Adrenal gland (tissue), 5 donors: ENCODE results near the gene MC2R.

Source experiments
- POLR2A ChIP-seq, 2 donors: fragments of 450-650 bp; IDR thresholded peaks; one replicate each; pipeline ENCODE4 v1.6.1; 2017; ENCODE audit warnings: antibody characterized with exemption in 2 of 2, mild to moderate bottlenecking in 2 of 2, moderate library complexity in 1 of 2
- TF ChIP-seq, protein P1 (sequence below), 6 experiments: fragments of 450-650 bp in 4 of 6; fragments of 200-600 bp in 2 of 6; sonication (generic) in 1 of 6; IDR thresholded peaks; 1 replicate in 5 of 6; 2 replicates in 1 of 6; pipeline versions ENCODE4 v1.5.1 to v1.8.0; 2016 to 2021; ENCODE audit warnings: antibody characterized with exemption in 6 of 6, mild to moderate bottlenecking in 2 of 6, moderate library complexity in 1 of 6
- donor health status: DM: no; HTN: no; CAD: no.

DNA sequence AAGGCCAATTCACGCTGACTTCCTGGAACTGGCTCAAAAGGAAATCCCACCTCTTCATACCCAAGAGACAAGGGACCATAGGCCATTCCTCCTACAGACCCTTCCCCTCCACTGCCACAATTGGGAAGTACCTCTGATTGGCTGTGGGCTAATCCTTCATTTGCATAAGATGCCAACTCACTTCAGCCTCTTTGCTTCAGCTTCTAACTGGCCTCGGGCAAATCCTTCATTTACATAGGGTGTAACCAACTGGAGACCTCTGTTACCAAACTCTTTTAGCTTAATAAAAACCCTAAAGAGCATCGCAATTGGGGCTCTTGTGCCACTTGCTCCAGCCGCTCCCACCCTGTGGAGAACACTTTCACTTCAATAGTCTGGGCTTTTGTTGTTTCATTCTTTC is 38.2 kb downstream of the MC2R start:
- TF ChIP-seq, protein P1, sequence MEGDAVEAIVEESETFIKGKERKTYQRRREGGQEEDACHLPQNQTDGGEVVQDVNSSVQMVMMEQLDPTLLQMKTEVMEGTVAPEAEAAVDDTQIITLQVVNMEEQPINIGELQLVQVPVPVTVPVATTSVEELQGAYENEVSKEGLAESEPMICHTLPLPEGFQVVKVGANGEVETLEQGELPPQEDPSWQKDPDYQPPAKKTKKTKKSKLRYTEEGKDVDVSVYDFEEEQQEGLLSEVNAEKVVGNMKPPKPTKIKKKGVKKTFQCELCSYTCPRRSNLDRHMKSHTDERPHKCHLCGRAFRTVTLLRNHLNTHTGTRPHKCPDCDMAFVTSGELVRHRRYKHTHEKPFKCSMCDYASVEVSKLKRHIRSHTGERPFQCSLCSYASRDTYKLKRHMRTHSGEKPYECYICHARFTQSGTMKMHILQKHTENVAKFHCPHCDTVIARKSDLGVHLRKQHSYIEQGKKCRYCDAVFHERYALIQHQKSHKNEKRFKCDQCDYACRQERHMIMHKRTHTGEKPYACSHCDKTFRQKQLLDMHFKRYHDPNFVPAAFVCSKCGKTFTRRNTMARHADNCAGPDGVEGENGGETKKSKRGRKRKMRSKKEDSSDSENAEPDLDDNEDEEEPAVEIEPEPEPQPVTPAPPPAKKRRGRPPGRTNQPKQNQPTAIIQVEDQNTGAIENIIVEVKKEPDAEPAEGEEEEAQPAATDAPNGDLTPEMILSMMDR (IDR thresholded peaks at IDR 0.05): no peak
- no peak for TF ChIP-seq POLR2A (IDR thresholded peaks at IDR 0.05)
